Lower leg skin (tissue), 4 donors: ENCODE measurements around the gene FBN1. TPM values are rescaled to one million over a fixed set of nuclear protein-coding genes. Genes with fewer than 3 reads are reported as not detected.

Experiments used
- DNase-seq, 2 donors: peaks; one replicate each; pipeline ENCODE4 v3.0.0-alpha.2; 2019; ENCODE audit warnings: low spot score in 2 of 2
- H3K4me3 ChIP-seq: fragments of 200-600 bp; sonication (generic); 2 replicates; pipeline ENCODE4 v1.5.1; 2017; ENCODE audit warnings: mild to moderate bottlenecking, low read depth; ENCODE audit not compliant: poor library complexity, severe bottlenecking
- CTCF ChIP-seq, 3 donors: fragments of 450-650 bp; IDR thresholded peaks; one replicate each; pipeline ENCODE4 v1.5.1; 2016; ENCODE audit warnings: antibody characterized with exemption in 3 of 3, mild to moderate bottlenecking in 3 of 3, moderate library complexity in 2 of 3
- POLR2A ChIP-seq, 2 donors: fragments of 450-650 bp; IDR thresholded peaks; one replicate each; pipeline ENCODE4 v1.6.1; 2016 to 2017; ENCODE audit warnings: antibody characterized with exemption in 2 of 2, mild to moderate bottlenecking in 1 of 2, moderate library complexity in 1 of 2
- WGBS, 2 donors: methylation state at CpG; one replicate each; pipeline ENCODE4 v1.1.5; 2018; 5-methylcytosine and 5-hydroxymethylcytosine counted together
- intact Hi-C: fragments of 100-400 bp; cut with DNase I; formaldehyde crosslinking; loops from one replicate; pipeline ENCODE4 v1.15.0; 2023; ENCODE audit warnings: low total_unique reads
- total RNA-seq, 4 donors: library from RNA; depleted of rRNA; stranded (reverse); fragments of >200 nt; gene quantifications; one replicate each; pipeline ENCODE4 v1.1.0, GENCODE V29; 2016

The FBN1 gene
- 10 to 100 TPM; 15.0 to 59.3 (median 24.0) TPM for total RNA-seq

GRCh38 chr15:48645558-48646330, at the start of gene FBN1:
FBN1 (minus strand) TSS chr15:48645709; CDS start chr15:48644769, 940 bp downstream.
- intact Hi-C loops, result no loop called here
- H3K4me3 ChIP-seq, result peak within 1 kb of the TSS; percentile 51
- peak; percentile 61 to 94 for DNase-seq
- TF ChIP-seq CTCF (IDR thresholded peaks at IDR 0.05) (no peak), POLR2A (IDR thresholded peaks at IDR 0.05) (peak in 1 of 2 donors; percentile 61)
- WGBS, 2 donors, result 1 to 2% methylated on average over 45 to 50 of the region's 66 CpGs

- TF ChIP-seq CTCF (IDR thresholded peaks at IDR 0.05), result no peak
- no peak for TF ChIP-seq POLR2A (IDR thresholded peaks at IDR 0.05)
- no peak overlapping the region for H3K4me3 ChIP-seq
- intact Hi-C loops, result no loop called here
- DNase-seq, result no peak
Measured at GRCh38 chr15:48693484-48693883, 48.0 kb upstream of the FBN1 start.

GRCh38 chr15:48688493-48688892, 43.0 kb upstream of the FBN1 start:
- intact Hi-C loops, result no loop called here
- TF ChIP-seq POLR2A (IDR thresholded peaks at IDR 0.05) (no peak), CTCF (IDR thresholded peaks at IDR 0.05) (no peak)
- 46 to 47% methylated on average over 2 of the region's 2 CpGs for WGBS, 2 donors
- no peak overlapping the region for H3K4me3 ChIP-seq
- no peak for DNase-seq

GRCh38 chr15:48683991-48684765, 38.7 kb upstream of the FBN1 start:
- TF ChIP-seq POLR2A (IDR thresholded peaks at IDR 0.05) (no peak), CTCF (IDR thresholded peaks at IDR 0.05) (no peak)
- DNase-seq, result no peak
- intact Hi-C loops, result no loop called here
- WGBS, 2 donors, result 79 to 81% methylated on average over 4 of the region's 4 CpGs
- H3K4me3 ChIP-seq, result no peak overlapping the region

GRCh38 chr15:48682942-48683651, 37.6 kb upstream of the FBN1 start:
- TF ChIP-seq CTCF (IDR thresholded peaks at IDR 0.05), result no peak
- no peak for TF ChIP-seq POLR2A (IDR thresholded peaks at IDR 0.05)
- WGBS, 2 donors, result 92 to 97% methylated on average over 2 of the region's 2 CpGs
- peak; percentile 31 to 86 for DNase-seq

More at GRCh38 chr15:48682942-48683651, 37.6 kb upstream of the FBN1 start:
- intact Hi-C loops, result no loop called here
- no peak overlapping the region for H3K4me3 ChIP-seq
